Liver (tissue), 9 donors: ENCODE measurements around the gene AEN. TPM values are rescaled to one million over a fixed set of nuclear protein-coding genes. Genes with fewer than 3 reads are reported as not detected.

Experiments used
- DNase-seq: peaks from one replicate; pipeline ENCODE4 v3.0.0-alpha.2; 2017; ENCODE audit warnings: low spot score
- H3K27ac ChIP-seq, 2 donors: one replicate each; pipeline ENCODE4 v1.7.0; 2013; ENCODE audit warnings: inconsistent platforms in 2 of 2, low read length in 2 of 2, control low read depth in 1 of 2, low read depth in 1 of 2, mild to moderate bottlenecking in 1 of 2
- H3K27me3 ChIP-seq, 4 donors: one replicate each; pipeline versions ENCODE4 v1.6.1 to v1.7.0; 2013; ENCODE audit warnings: low read length in 3 of 4, inconsistent platforms in 1 of 4, mild to moderate bottlenecking in 1 of 4, moderate library complexity in 1 of 4; ENCODE audit not compliant: control insufficient read depth in 4 of 4, insufficient read depth in 4 of 4
- H3K36me3 ChIP-seq, 4 donors: one replicate each; pipeline versions ENCODE4 v1.6.1 to v1.7.0; 2013; ENCODE audit warnings: low read length in 3 of 4, mild to moderate bottlenecking in 3 of 4, low read depth in 1 of 4, moderate library complexity in 1 of 4; ENCODE audit not compliant: control insufficient read depth in 4 of 4, insufficient read depth in 3 of 4
- H3K4me1 ChIP-seq, 4 donors: one replicate each; pipeline versions ENCODE4 v1.6.1 to v1.7.0; 2013; ENCODE audit warnings: low read length in 3 of 4, mild to moderate bottlenecking in 3 of 4, moderate library complexity in 1 of 4; ENCODE audit not compliant: control insufficient read depth in 4 of 4, insufficient read depth in 4 of 4
- H3K4me3 ChIP-seq, 3 donors: one replicate each; pipeline versions ENCODE4 v1.6.1 to v1.7.0; 2013; ENCODE audit warnings: low read length in 3 of 3, control low read depth in 1 of 3, low read depth in 1 of 3, mild to moderate bottlenecking in 1 of 3
- H3K9ac ChIP-seq, 2 donors: one replicate each; pipeline ENCODE4 v1.7.0; 2013; ENCODE audit warnings: low read length in 2 of 2, mild to moderate bottlenecking in 2 of 2, moderate library complexity in 2 of 2, control low read depth in 1 of 2, low read depth in 1 of 2
- H3K9me3 ChIP-seq, 4 donors: one replicate each; pipeline versions ENCODE4 v1.6.1 to v1.7.0; 2013; ENCODE audit warnings: low read length in 3 of 4; ENCODE audit not compliant: control insufficient read depth in 4 of 4
- ATF3 ChIP-seq: IDR thresholded peaks from 2 replicates; pipeline ENCODE4 v1.6.1; 2016; ENCODE audit warnings: antibody characterized with exemption
- CTCF ChIP-seq: fragments of 150-350 bp; IDR thresholded peaks from 2 replicates; pipeline ENCODE4 v1.5.1; 2017; ENCODE audit warnings: improper control_type of control experiment, low read depth, low read length; ENCODE audit not compliant: missing input control
- EGR1 ChIP-seq, 2 donors: IDR thresholded peaks; 2 replicates each; pipeline ENCODE4 v1.6.1; 2016 to 2018; ENCODE audit warnings: antibody characterized with exemption in 2 of 2, low read depth in 2 of 2
- FOXA1 ChIP-seq: IDR thresholded peaks from 2 replicates; pipeline ENCODE4 v1.6.1; 2016; ENCODE audit warnings: antibody characterized with exemption
- FOXA2 ChIP-seq: IDR thresholded peaks from 2 replicates; pipeline ENCODE4 v1.6.1; 2016; ENCODE audit warnings: antibody characterized with exemption
- GABPA ChIP-seq, 2 donors: IDR thresholded peaks in 1 of 2; conservative IDR thresholded peaks in 1 of 2; 2 replicates each; pipeline ENCODE4 v1.6.1; 2016; ENCODE audit warnings: antibody characterized with exemption in 2 of 2, mild to moderate bottlenecking in 1 of 2, moderate library complexity in 1 of 2
- HNF4A ChIP-seq, 2 donors: conservative IDR thresholded peaks; 2 replicates each; pipeline ENCODE4 v1.6.1; 2016; ENCODE audit warnings: antibody characterized with exemption in 2 of 2, mild to moderate bottlenecking in 2 of 2
- HNF4G ChIP-seq: IDR thresholded peaks from 2 replicates; pipeline ENCODE4 v1.6.1; 2016; ENCODE audit warnings: antibody characterized with exemption
- JUND ChIP-seq, 2 donors: IDR thresholded peaks; 2 replicates each; pipeline ENCODE4 v1.6.1; 2016; ENCODE audit warnings: antibody characterized with exemption in 2 of 2
- MAX ChIP-seq: IDR thresholded peaks from 2 replicates; pipeline ENCODE4 v1.6.1; 2016; ENCODE audit warnings: antibody characterized with exemption
- NR2F2 ChIP-seq: IDR thresholded peaks from 2 replicates; pipeline ENCODE4 v1.6.1; 2016; ENCODE audit warnings: antibody characterized with exemption
- RAD21 ChIP-seq, 2 donors: IDR thresholded peaks; 2 replicates each; pipeline ENCODE4 v1.6.1; 2016; ENCODE audit warnings: antibody characterized with exemption in 2 of 2, mild to moderate bottlenecking in 2 of 2
- REST ChIP-seq: IDR thresholded peaks from 2 replicates; pipeline ENCODE4 v1.6.1; 2016; ENCODE audit warnings: antibody characterized with exemption, mild to moderate bottlenecking
- RXRA ChIP-seq, 2 donors: IDR thresholded peaks; 2 replicates each; pipeline ENCODE4 v1.6.1; 2017 to 2018; ENCODE audit warnings: antibody characterized with exemption in 2 of 2, mild to moderate bottlenecking in 1 of 2
- SP1 ChIP-seq: IDR thresholded peaks from 2 replicates; pipeline ENCODE4 v1.6.1; 2018; ENCODE audit warnings: antibody characterized with exemption, mild to moderate bottlenecking
- TAF1 ChIP-seq: conservative IDR thresholded peaks from 2 replicates; pipeline ENCODE4 v1.6.1; 2016; ENCODE audit warnings: antibody characterized with exemption, mild to moderate bottlenecking
- YY1 ChIP-seq: IDR thresholded peaks from 2 replicates; pipeline ENCODE4 v1.6.1; 2016; ENCODE audit warnings: antibody characterized with exemption, mild to moderate bottlenecking
- WGBS: extraction: QIAGEN DNeasy Blood & Tissue Kit; methylation state at CpG from one replicate; pipeline ENCODE4 v1.1.7; 2013; 5-methylcytosine and 5-hydroxymethylcytosine counted together
- polyA plus RNA-seq, 2 donors: library from polyadenylated mRNA; stranded (reverse) in 1 of 2; unstranded in 1 of 2; fragments of 200-250 nt in 1 of 2; fragments of >200 nt in 1 of 2; fragmentation: Nextera tagmentation in 1 of 2; extraction: Ambion mirVana in 1 of 2; gene quantifications; one replicate each; pipeline versions ENCODE4 v1.2.1 to v1.2.3, GENCODE V29; 2013 to 2015
- total RNA-seq, 2 donors: library from RNA; depleted of rRNA; stranded (reverse); fragments of >200 nt; gene quantifications; one replicate each; pipeline ENCODE4 v1.2.3, GENCODE V29; 2014
- TF ChIP-seq, protein P1 (sequence below): IDR thresholded peaks from 2 replicates; pipeline ENCODE4 v1.6.1; 2016; ENCODE audit warnings: antibody characterized with exemption
- donor health status: healthy.
- donor health status: healthy.
- donor health status: healthy.
- donor health status: healthy.
- donor health status: healthy.

Gene AEN
- total and polyA plus RNA-seq, 4 donors = 2.8 to 19.2 (median 10.5) TPM

- Histone ChIP-seq H3K4me3 (no peak overlapping the region), H3K27me3 (peaks cover 0 to 7% (median 0%) of the 10 kb centered on the region in 4 donors), H3K27ac (no peak overlapping the region), H3K36me3 (no peaks in the 10 kb centered on the region), H3K9me3 (no peaks in the 10 kb centered on the region), H3K9ac (no peak overlapping the region), H3K4me1 (no peaks in the 10 kb centered on the region)
- TF ChIP-seq TAF1 = no peak
- 45% methylated on average over 7 of the region's 7 CpGs for WGBS
- no peak for DNase-seq
Observed at GRCh38 chr15:88574655-88575054, 46.5 kb upstream of the AEN start.

GRCh38 chr15:88579322-88579721 is 41.8 kb upstream of the AEN start:
- 85% methylated on average over 3 of the region's 3 CpGs for WGBS
- DNase-seq = no peak
- no peak overlapping the region for H3K27ac ChIP-seq
- H3K36me3 ChIP-seq = no peaks in the 10 kb centered on the region
- H3K27me3 ChIP-seq = peaks cover 0 to 3% (median 0%) of the 10 kb centered on the region in 4 donors
- TF ChIP-seq NR2F2 = no peak
- TF ChIP-seq RAD21 (IDR thresholded peaks at IDR 0.05) = no peak
- TF ChIP-seq, protein P1, sequence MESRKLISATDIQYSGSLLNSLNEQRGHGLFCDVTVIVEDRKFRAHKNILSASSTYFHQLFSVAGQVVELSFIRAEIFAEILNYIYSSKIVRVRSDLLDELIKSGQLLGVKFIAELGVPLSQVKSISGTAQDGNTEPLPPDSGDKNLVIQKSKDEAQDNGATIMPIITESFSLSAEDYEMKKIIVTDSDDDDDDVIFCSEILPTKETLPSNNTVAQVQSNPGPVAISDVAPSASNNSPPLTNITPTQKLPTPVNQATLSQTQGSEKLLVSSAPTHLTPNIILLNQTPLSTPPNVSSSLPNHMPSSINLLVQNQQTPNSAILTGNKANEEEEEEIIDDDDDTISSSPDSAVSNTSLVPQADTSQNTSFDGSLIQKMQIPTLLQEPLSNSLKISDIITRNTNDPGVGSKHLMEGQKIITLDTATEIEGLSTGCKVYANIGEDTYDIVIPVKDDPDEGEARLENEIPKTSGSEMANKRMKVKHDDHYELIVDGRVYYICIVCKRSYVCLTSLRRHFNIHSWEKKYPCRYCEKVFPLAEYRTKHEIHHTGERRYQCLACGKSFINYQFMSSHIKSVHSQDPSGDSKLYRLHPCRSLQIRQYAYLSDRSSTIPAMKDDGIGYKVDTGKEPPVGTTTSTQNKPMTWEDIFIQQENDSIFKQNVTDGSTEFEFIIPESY = no peak
- no peak for TF ChIP-seq GABPA (IDR thresholded peaks at IDR 0.05 in 1 of 2, conservative IDR thresholded peaks at IDR 0.05 in 1 of 2)
- TF ChIP-seq TAF1 = no peak
- H3K9ac ChIP-seq = no peak overlapping the region
- no peak overlapping the region for H3K4me3 ChIP-seq
- H3K4me1 ChIP-seq = no peaks in the 10 kb centered on the region
- no peaks in the 10 kb centered on the region for H3K9me3 ChIP-seq

- no peak for TF ChIP-seq RAD21 (IDR thresholded peaks at IDR 0.05)
- TF ChIP-seq YY1 = no peak
- TF ChIP-seq ATF3 = no peak
- no peak for TF ChIP-seq GABPA (IDR thresholded peaks at IDR 0.05 in 1 of 2, conservative IDR thresholded peaks at IDR 0.05 in 1 of 2)
- TF ChIP-seq HNF4A (conservative IDR thresholded peaks at IDR 0.05) = no peak
- TF ChIP-seq REST = no peak
- no peak for TF ChIP-seq CTCF
- no peak for TF ChIP-seq FOXA1
- no peak for TF ChIP-seq NR2F2
- TF ChIP-seq SP1 = no peak
- TF ChIP-seq EGR1 (IDR thresholded peaks at IDR 0.05; ENCODE audit: low read depth in 2 of 2) = no peak
- no peak for TF ChIP-seq MAX
- TF ChIP-seq, protein P1 = no peak
- no peak for TF ChIP-seq TAF1
- TF ChIP-seq FOXA2 = no peak
- no peak for TF ChIP-seq JUND (IDR thresholded peaks at IDR 0.05)
- no peak for TF ChIP-seq RXRA (IDR thresholded peaks at IDR 0.05)
- no peak for TF ChIP-seq HNF4G
- no peak for DNase-seq
- Histone ChIP-seq H3K27me3 (peaks cover 0 to 3% (median 0%) of the 10 kb centered on the region in 4 donors), H3K9ac (no peak overlapping the region), H3K9me3 (no peaks in the 10 kb centered on the region), H3K36me3 (no peaks in the 10 kb centered on the region), H3K4me3 (no peak overlapping the region), H3K27ac (no peak overlapping the region), H3K4me1 (no peaks in the 10 kb centered on the region)
- 69% methylated on average over 4 of the region's 4 CpGs for WGBS
Observed at GRCh38 chr15:88580532-88580931, 40.6 kb upstream of the AEN start.
